Measurements from ENCODE around the gene HTR1D.

Gene HTR1D

GRCh38 chr1:23215751-23216449, 1.4 kb downstream of the HTR1D start:
- no peak for TF ChIP-seq CTCF (conservative IDR thresholded peaks at IDR 0.05; ENCODE audit: low read length)
- DNase-seq (ENCODE audit: low read depth): no peak
- no peak overlapping the region for H3K4me3 ChIP-seq (ENCODE audit: low read length)

GRCh38 chr1:23215291-23215690, 2.0 kb downstream of the HTR1D start:
- TF ChIP-seq CTCF (conservative IDR thresholded peaks at IDR 0.05; ENCODE audit: low read length): no peak
- H3K4me3 ChIP-seq (ENCODE audit: low read length): no peak overlapping the region
- no peak for DNase-seq (ENCODE audit: low read depth)

- no peak for DNase-seq (ENCODE audit: low read depth)
- TF ChIP-seq CTCF (conservative IDR thresholded peaks at IDR 0.05; ENCODE audit: low read length): no peak
- no peak overlapping the region for H3K4me3 ChIP-seq (ENCODE audit: low read length)
These were observed 2.7 kb downstream of the HTR1D start for GRCh38 chr1:23214640-23215039.

DNA sequence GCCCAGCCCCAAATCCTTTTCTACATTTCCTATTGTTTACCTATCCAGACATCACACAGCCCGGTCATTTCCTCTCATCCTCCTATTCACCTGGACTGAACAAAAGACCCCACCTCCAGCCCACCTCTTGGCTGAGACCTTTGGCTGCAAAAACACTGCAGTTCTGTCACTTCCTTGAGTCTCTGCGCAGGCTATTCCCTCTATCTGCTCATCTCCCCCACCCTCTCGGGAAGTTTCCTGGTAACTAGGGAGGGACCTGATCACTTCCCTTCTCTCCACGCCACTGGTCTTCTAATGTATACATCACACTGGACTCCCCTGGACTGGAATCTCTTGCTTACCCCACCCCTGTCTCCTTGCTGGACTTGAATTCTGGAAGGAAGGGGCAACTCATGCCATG, 5.3 kb downstream of the HTR1D start:
- TF ChIP-seq CTCF (conservative IDR thresholded peaks at IDR 0.05; ENCODE audit: low read length): no peak
- H3K4me3 ChIP-seq (ENCODE audit: low read length): no peak overlapping the region
- DNase-seq (ENCODE audit: low read depth): no peak

GRCh38 chr1:23210963-23211362, 6.3 kb downstream of the HTR1D start:
- no peak overlapping the region for H3K4me3 ChIP-seq (ENCODE audit: low read length)
- DNase-seq (ENCODE audit: low read depth): no peak
- TF ChIP-seq CTCF (conservative IDR thresholded peaks at IDR 0.05; ENCODE audit: low read length): no peak

DNA sequence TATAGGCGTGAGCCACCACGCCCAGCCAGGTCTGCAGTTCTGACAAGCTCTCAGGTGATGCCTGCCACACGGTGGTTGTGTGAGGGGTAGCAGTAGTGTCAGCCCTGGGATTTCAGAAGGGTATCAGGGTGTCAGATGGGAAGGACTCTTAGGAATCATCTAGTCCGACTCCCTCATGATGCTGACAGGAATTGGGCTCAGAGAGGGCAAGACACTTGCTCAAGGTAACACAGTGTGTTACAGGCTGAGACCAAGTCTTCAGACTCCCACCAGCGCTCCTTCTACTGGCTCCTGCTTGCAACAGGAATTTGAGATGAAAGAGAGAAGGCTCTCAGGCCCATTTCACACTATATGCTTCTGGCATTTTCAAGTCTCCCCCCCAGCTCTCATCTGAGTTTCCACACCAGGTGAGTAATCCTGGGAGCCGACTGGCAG, 6.9 kb downstream of the HTR1D start:
- no peak for DNase-seq (ENCODE audit: low read depth)
- H3K4me3 ChIP-seq (ENCODE audit: low read length): no peak overlapping the region
- TF ChIP-seq CTCF (conservative IDR thresholded peaks at IDR 0.05; ENCODE audit: low read length): no peak

- no peak overlapping the region for H3K4me3 ChIP-seq (ENCODE audit: low read length)
- DNase-seq (ENCODE audit: low read depth): no peak
- TF ChIP-seq CTCF (conservative IDR thresholded peaks at IDR 0.05; ENCODE audit: low read length): no peak
These were observed 7.5 kb downstream of the HTR1D start for GRCh38 chr1:23209770-23210169.

Data from AG10803 (cell line).